ENCODE measurements around the gene DRAXIN.

- TF ChIP-seq POLR2A (IDR thresholded peaks at IDR 0.05) (no peak), CTCF (IDR thresholded peaks at IDR 0.05) (no peak)
Measured at GRCh38 chr1:11711490-11711889, 20.0 kb downstream of the DRAXIN start.
